HG03108 (cell line): Measurements from ENCODE around the gene H2AZ2.
"Not testable (repeated sequence)": the region's sequence is repeated elsewhere in the genome, so short reads cannot be mapped to it uniquely, and the experiment has no call there.

Experiments
- ATAC-seq: cut with Tn5 transposase; IDR thresholded peaks from one replicate; pipeline ENCODE4 v1.9.1; 2021; ENCODE audit warnings: moderate library complexity; ENCODE audit not compliant: unreplicated experiment

H2AZ2 gene

GRCh38 chr7:44871918-44872317 lies 24.0 kb upstream of the H2AZ2 start:
- ATAC-seq = not testable (repeated sequence)

GRCh38 chr7:44870780-44871179 lies 22.9 kb upstream of the H2AZ2 start:
- not testable (repeated sequence) for ATAC-seq

- not testable (repeated sequence) for ATAC-seq
Observed at GRCh38 chr7:44870336-44870735, 22.4 kb upstream of the H2AZ2 start.

- no peak for ATAC-seq
Observed at GRCh38 chr7:44867073-44867995, 19.4 kb upstream of the H2AZ2 start.

- ATAC-seq = not testable (repeated sequence)
Observed at GRCh38 chr7:44861949-44862348, 14.1 kb upstream of the H2AZ2 start.

GRCh38 chr7:44858161-44858560 lies 10.3 kb upstream of the H2AZ2 start:
- ATAC-seq = no peak

GRCh38 chr7:44854644-44855364 lies 6.9 kb upstream of the H2AZ2 start:
- ATAC-seq = no peak

GRCh38 chr7:44853391-44853790 lies 5.5 kb upstream of the H2AZ2 start:
- ATAC-seq = no peak

GRCh38 chr7:44852590-44852989 lies 4.7 kb upstream of the H2AZ2 start:
- ATAC-seq = no peak

GRCh38 chr7:44849885-44850544 lies 2.1 kb upstream of the H2AZ2 start:
- ATAC-seq = no peak

- ATAC-seq = no peak
Observed at GRCh38 chr7:44849259-44849884, 1.5 kb upstream of the H2AZ2 start.

- ATAC-seq = peak; percentile 68
Observed at GRCh38 chr7:44847509-44847919, 373 bp downstream of the H2AZ2 start.

- no peak for ATAC-seq
Observed at GRCh38 chr7:44846816-44847508, 925 bp downstream of the H2AZ2 start.

- not testable (repeated sequence) for ATAC-seq
Observed at GRCh38 chr7:44846390-44846789, 1.5 kb downstream of the H2AZ2 start.

GRCh38 chr7:44845451-44845850 lies 2.4 kb downstream of the H2AZ2 start:
- no peak for ATAC-seq

- not testable (repeated sequence) for ATAC-seq
Observed at GRCh38 chr7:44843440-44843839, 4.4 kb downstream of the H2AZ2 start.

GRCh38 chr7:44842675-44843074 lies 5.2 kb downstream of the H2AZ2 start:
- ATAC-seq = not testable (repeated sequence)

GRCh38 chr7:44838751-44839150 lies 9.1 kb downstream of the H2AZ2 start:
- ATAC-seq = no peak

- ATAC-seq = no peak
Observed at GRCh38 chr7:44827567-44827966, 20.3 kb downstream of the H2AZ2 start.

- no peak for ATAC-seq
Observed at GRCh38 chr7:44824894-44825526, 22.9 kb downstream of the H2AZ2 start.
